GM12878 (cell line): ENCODE data around the gene RNF121.

Experiments used
- E4F1 ChIP-seq: fragments of 450-650 bp; IDR thresholded peaks from 2 replicates; pipeline ENCODE4 v1.6.1; 2018; ENCODE audit warnings: borderline replicate concordance, mild to moderate bottlenecking; ENCODE audit not compliant: partially characterized antibody
- SMAD1 ChIP-seq: fragments of 450-650 bp; IDR thresholded peaks from 2 replicates; pipeline ENCODE4 v1.6.1; 2018; ENCODE audit warnings: mild to moderate bottlenecking, low read depth; ENCODE audit not compliant: partially characterized antibody
- ZBTB33 ChIP-seq: fragments of 450-650 bp; IDR thresholded peaks from 2 replicates; pipeline ENCODE4 v1.6.1; 2017; ENCODE audit warnings: mild to moderate bottlenecking
- ZNF24 ChIP-seq: fragments of 450-650 bp; IDR thresholded peaks from 2 replicates; pipeline ENCODE4 v1.6.1; 2017; ENCODE audit warnings: antibody characterized with exemption, mild to moderate bottlenecking
- TF ChIP-seq, protein P1 (sequence below), 3 experiments: IDR thresholded peaks in 2 of 3; conservative IDR thresholded peaks in 1 of 3; 2 replicates each; pipeline ENCODE4 v1.5.1; 2011; ENCODE audit warnings: low read depth in 3 of 3, low read length in 3 of 3, mild to moderate bottlenecking in 3 of 3, control low read depth in 2 of 3, moderate library complexity in 2 of 3, inconsistent platforms in 1 of 3, mixed read lengths in 1 of 3; ENCODE audit not compliant: control insufficient read depth in 2 of 3, insufficient read depth in 1 of 3; ENCODE audit errors: extremely low read depth in 1 of 3

GRCh38 chr11:71937826-71938225 lies 9.0 kb downstream of the RNF121 start:
- TF ChIP-seq ZNF24 (no peak), E4F1 (no peak), ZBTB33 (no peak), SMAD1 (no peak)
- TF ChIP-seq, protein P1, sequence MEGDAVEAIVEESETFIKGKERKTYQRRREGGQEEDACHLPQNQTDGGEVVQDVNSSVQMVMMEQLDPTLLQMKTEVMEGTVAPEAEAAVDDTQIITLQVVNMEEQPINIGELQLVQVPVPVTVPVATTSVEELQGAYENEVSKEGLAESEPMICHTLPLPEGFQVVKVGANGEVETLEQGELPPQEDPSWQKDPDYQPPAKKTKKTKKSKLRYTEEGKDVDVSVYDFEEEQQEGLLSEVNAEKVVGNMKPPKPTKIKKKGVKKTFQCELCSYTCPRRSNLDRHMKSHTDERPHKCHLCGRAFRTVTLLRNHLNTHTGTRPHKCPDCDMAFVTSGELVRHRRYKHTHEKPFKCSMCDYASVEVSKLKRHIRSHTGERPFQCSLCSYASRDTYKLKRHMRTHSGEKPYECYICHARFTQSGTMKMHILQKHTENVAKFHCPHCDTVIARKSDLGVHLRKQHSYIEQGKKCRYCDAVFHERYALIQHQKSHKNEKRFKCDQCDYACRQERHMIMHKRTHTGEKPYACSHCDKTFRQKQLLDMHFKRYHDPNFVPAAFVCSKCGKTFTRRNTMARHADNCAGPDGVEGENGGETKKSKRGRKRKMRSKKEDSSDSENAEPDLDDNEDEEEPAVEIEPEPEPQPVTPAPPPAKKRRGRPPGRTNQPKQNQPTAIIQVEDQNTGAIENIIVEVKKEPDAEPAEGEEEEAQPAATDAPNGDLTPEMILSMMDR (IDR thresholded peaks at IDR 0.05 in 2 of 3, conservative IDR thresholded peaks at IDR 0.05 in 1 of 3; ENCODE audit: control insufficient read depth in 2 of 3, extremely low read depth in 1 of 3, insufficient read depth in 1 of 3, low read depth in 3 of 3, low read length in 3 of 3) = no peak
